Measurements from ENCODE around the gene SYNE1. TPM values are rescaled to one million over a fixed set of nuclear protein-coding genes. Genes with fewer than 3 reads are reported as not detected.
"Not testable (repeated sequence)": the region's sequence is repeated elsewhere in the genome, so short reads cannot be mapped to it uniquely, and the experiment has no call there.

The SYNE1 gene
- polyA plus RNA-seq, 3 donors = 16.1 to 50.4 (median 27.0) TPM

DNA sequence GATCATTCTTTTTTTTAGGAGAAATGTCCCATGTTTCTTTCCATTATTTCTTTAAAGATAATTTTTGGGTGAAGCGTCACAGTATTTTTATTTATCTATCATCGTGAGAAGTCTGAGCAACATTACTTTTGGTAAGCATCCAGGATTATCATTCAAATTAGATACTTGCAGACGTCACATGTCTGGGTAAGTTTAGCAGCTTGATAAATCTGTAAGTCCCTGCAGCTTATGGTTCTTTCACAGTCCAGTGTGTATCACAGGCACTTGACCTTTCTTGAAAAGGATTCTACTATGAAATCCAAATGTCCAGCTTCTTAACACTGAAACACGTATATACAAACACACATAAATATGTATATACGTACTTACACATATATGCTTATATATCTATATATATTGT is 470.3 kb downstream of the SYNE1 start:
- WGBS, 3 donors = 86 to 90% (median 88%) methylated on average over 5 of the region's 5 CpGs
- H3K27ac ChIP-seq (ENCODE audit: low read depth, low read length) = no peak overlapping the region

DNA sequence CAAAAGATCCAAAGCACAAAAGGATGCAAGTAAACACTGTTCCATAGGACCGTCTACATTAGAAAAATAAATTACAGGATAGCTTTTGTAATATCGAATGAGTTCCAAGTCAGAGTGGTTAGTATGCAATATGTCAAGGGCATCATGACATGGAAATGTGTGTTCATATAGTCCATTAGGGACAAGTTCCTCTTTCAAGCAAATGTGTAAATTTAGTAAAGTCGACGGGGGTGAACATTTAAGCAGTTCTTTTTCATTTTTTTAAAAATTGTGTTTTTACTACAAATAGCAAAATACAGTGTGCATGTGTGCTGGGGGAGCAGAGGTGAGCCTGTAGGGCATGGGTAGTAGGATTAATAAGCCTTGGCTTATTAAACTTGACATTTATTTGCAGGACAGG is 470.7 kb downstream of the SYNE1 start:
- 49 to 85% (median 63%) methylated on average over 4 of the region's 4 CpGs for WGBS, 3 donors
- no peak overlapping the region for H3K27ac ChIP-seq (ENCODE audit: low read depth, low read length)

GRCh38 chr6:152164957-152165356 is 472.2 kb downstream of the SYNE1 start:
- H3K27ac ChIP-seq (ENCODE audit: low read depth, low read length) = no peak overlapping the region
- 91 to 95% (median 94%) methylated on average over 5 of the region's 5 CpGs for WGBS, 3 donors

GRCh38 chr6:152161501-152161900 is 475.7 kb downstream of the SYNE1 start:
- no peak overlapping the region for H3K27ac ChIP-seq (ENCODE audit: low read depth, low read length)

- H3K27ac ChIP-seq (ENCODE audit: low read depth, low read length) = no peak overlapping the region
- WGBS, 3 donors = 91 to 98% (median 95%) methylated on average over 3 of the region's 3 CpGs
Measured at GRCh38 chr6:152160346-152160745, 476.8 kb downstream of the SYNE1 start.

DNA sequence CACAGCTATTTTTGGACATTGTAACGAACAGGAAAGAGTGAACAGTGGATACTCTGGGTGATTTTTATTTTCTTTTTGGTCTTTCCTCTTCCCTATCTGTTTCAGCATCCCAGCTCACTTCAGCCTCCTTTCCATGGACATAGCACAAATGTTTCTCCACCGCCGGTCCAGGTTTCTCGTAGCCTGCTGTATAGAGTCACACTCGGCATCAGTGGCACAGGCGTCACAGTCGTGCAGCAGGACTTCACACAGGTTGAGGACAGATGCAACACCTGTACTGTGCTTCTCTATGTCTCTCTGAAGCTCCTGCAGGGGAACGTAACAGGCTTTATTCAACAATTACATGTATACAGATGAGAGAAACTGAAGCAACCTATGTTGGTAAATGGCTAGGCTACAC is 481.4 kb downstream of the SYNE1 start:
- WGBS, 3 donors = 81 to 97% (median 84%) methylated on average over 8 of the region's 8 CpGs

GRCh38 chr6:152154559-152155356 is 482.4 kb downstream of the SYNE1 start:
- H3K27ac ChIP-seq (ENCODE audit: low read depth, low read length) = no peak overlapping the region
- WGBS, 3 donors = 93 to 96% (median 96%) methylated on average over 17 of the region's 17 CpGs

More for the DNA sequence above, 481.4 kb downstream of the SYNE1 start:
- no peak overlapping the region for H3K27ac ChIP-seq (ENCODE audit: low read depth, low read length)

DNA sequence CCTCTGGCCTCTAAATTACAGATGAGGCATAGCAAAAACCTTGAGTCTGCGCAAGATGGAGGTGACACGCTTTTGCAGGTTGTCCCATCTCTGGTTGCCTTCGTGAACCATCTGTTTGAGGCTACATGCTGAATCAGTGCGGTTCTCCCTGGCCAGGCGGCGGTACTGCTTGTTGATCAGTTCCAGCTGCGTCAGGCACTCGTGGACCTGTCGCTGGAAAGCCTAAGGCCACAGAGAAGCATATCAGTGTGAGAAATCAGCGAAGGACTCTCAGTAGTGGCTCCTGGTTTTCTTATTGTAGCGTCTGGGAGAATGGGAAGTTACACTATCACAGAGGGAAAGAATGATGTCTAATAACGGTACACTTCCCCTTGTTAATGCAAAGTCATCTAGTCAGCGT is 485.2 kb downstream of the SYNE1 start:
- 58 to 90% (median 73%) methylated on average over 13 of the region's 13 CpGs for WGBS, 3 donors
- no peak overlapping the region for H3K27ac ChIP-seq (ENCODE audit: low read depth, low read length)

DNA sequence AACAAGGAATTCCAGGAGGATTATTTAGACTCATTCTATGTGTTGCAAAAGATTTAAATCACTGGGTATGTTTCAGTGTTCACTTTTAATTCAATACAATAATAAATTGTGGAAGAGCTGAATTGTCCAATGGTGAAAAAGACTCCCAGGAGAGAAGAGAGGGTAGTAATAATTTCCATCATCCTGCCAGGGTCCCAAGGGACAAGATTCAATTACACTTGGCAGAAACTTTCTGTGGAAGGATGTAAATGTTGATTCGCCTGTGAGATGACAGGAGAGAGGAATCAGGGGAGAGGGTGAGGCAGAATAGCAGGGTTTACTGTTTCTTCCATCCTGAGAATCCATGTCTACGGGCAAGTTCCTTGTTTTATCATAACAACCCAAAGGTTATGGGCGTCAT is 487.0 kb downstream of the SYNE1 start:
- no peak overlapping the region for H3K27ac ChIP-seq (ENCODE audit: low read depth, low read length)
- 59 to 70% (median 67%) methylated on average over 3 of the region's 3 CpGs for WGBS, 3 donors

DNA sequence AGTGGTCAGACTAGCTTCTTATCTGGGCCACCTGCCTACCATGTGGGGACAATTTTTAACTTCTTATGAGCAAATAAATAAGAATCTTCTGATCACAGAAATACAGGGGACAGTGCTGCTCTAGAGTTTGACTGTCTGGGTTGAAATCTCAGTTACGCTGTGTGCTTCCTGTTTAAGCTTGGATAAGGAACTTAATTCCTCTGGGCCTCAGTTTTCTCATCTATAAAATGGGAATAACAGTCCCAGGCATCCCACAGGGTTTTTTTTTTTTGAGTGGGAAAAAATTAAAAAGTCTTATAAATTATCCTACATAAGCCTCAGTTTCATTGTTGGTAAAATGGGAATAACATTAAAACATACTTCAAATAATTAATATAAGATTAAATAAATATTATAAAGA is 488.8 kb downstream of the SYNE1 start:
- WGBS, 3 donors = 94 to 99% (median 96%) methylated on average over 1 of the region's 1 CpG

GRCh38 chr6:152147269-152147668 is 489.9 kb downstream of the SYNE1 start:
- no peak overlapping the region for H3K27ac ChIP-seq (ENCODE audit: low read depth, low read length)

More for the DNA sequence above, 488.8 kb downstream of the SYNE1 start:
- H3K27ac ChIP-seq (ENCODE audit: low read depth, low read length) = no peak overlapping the region

GRCh38 chr6:152146385-152146784 is 490.8 kb downstream of the SYNE1 start:
- H3K27ac ChIP-seq (ENCODE audit: low read depth, low read length) = no peak overlapping the region

More at GRCh38 chr6:152147269-152147668, 489.9 kb downstream of the SYNE1 start:
- 94 to 97% (median 96%) methylated on average over 6 of the region's 6 CpGs for WGBS, 3 donors

DNA sequence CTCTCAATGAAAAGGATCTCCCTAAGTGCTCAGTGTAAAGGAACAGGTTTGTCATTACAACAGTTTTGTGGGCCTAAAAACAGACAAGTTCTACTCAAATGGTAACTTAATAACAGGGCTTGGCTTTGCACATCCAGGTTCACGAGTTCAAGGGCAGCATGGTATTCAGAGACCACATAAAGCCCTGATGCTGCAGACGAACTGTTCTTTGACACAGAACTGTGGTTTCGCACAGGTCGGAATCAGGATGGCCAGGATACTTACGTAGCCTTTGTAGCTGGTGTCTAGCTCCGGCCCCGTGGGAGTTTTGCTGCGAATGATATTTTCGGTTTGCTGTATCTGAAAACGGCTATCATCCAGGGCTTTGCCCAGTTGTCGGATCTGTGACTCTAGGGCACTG is 493.8 kb downstream of the SYNE1 start:
- H3K27ac ChIP-seq (ENCODE audit: low read depth, low read length) = no peak overlapping the region
- 82 to 90% (median 88%) methylated on average over 11 of the region's 11 CpGs for WGBS, 3 donors

More at GRCh38 chr6:152146385-152146784, 490.8 kb downstream of the SYNE1 start:
- WGBS, 3 donors = 72 to 96% (median 84%) methylated on average over 1 of the region's 1 CpG

- 64 to 75% (median 69%) methylated on average over 5 of the region's 5 CpGs for WGBS, 3 donors
- no peak overlapping the region for H3K27ac ChIP-seq (ENCODE audit: low read depth, low read length)
Measured at GRCh38 chr6:152142105-152142504, 495.1 kb downstream of the SYNE1 start.

- 88 to 97% (median 97%) methylated on average over 6 of the region's 6 CpGs for WGBS, 3 donors
- H3K27ac ChIP-seq (ENCODE audit: low read depth, low read length) = not testable (repeated sequence)
Measured at GRCh38 chr6:152138344-152138743, 498.8 kb downstream of the SYNE1 start.

DNA sequence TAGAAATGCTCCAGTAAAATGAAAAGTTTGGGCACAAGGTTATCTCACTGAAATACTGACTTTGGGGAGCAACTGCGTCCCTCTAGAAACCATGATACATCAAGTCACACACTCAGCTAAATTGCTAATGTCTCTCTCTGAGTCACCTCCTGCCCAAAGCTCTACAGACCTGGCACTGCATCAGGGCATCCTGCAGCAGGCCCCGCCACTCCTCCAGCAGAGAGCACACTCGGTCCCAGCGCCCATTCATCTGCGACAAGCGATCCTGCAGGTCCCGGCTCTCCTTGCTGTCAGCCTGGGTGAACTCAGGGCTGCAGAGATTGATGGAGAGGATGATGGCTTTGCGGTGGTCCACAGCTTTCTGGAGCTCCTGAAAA is 500.7 kb downstream of the SYNE1 start:
- WGBS, 3 donors = 95% methylated on average over 8 of the region's 8 CpGs
- no peak overlapping the region for H3K27ac ChIP-seq (ENCODE audit: low read depth, low read length)

GRCh38 chr6:152135755-152136448 is 501.3 kb downstream of the SYNE1 start:
- WGBS, 3 donors = 56 to 92% (median 89%) methylated on average over 8 of the region's 8 CpGs
- no peak overlapping the region for H3K27ac ChIP-seq (ENCODE audit: low read depth, low read length)

- WGBS, 3 donors = 62 to 73% (median 67%) methylated on average over 2 of the region's 2 CpGs
- no peak overlapping the region for H3K27ac ChIP-seq (ENCODE audit: low read depth, low read length)
Measured at GRCh38 chr6:152130441-152130840, 506.7 kb downstream of the SYNE1 start.

GRCh38 chr6:152129691-152130151 is 507.4 kb downstream of the SYNE1 start:
- H3K27ac ChIP-seq (ENCODE audit: low read depth, low read length) = no peak overlapping the region
- WGBS, 3 donors = 35 to 69% (median 52%) methylated on average over 9 of the region's 9 CpGs

Measured in adipose tissue (tissue), 3 donors.